T-helper 1 cell treated with Interleukin-12 subunit alpha and Interleukin-12 subunit beta and Interleukin-4 antibody, amounts not matched to agents 30 μg/mL and 1 μg/mL, for 36 hours (primary cell): ENCODE data around the gene LCE2D.
"Not testable (repeated sequence)": the region's sequence is repeated elsewhere in the genome, so short reads cannot be mapped to it uniquely, and the experiment has no call there.

Experiments
- H3K27ac Mint-ChIP-seq: one replicate; pipeline ENCODE4 v1.8.0; 2021; ENCODE audit warnings: mild to moderate bottlenecking, mixed read lengths
- H3K27me3 Mint-ChIP-seq: one replicate; pipeline ENCODE4 v1.8.0; 2021; ENCODE audit warnings: low read depth, mixed read lengths
- H3K36me3 Mint-ChIP-seq: one replicate; pipeline ENCODE4 v1.8.0; 2021; ENCODE audit warnings: low read depth, mixed read lengths
- H3K4me1 Mint-ChIP-seq: one replicate; pipeline ENCODE4 v1.8.0; 2021; ENCODE audit warnings: low read depth, mixed read lengths
- H3K4me3 Mint-ChIP-seq: one replicate; pipeline ENCODE4 v1.8.0; 2021; ENCODE audit warnings: mild to moderate bottlenecking, moderate library complexity, mixed read lengths
- H3K9me3 Mint-ChIP-seq: one replicate; pipeline ENCODE4 v1.8.0; 2021; ENCODE audit warnings: mixed read lengths

Gene LCE2D

GRCh38 chr1:152666171-152666570, 3.0 kb downstream of the LCE2D start:
- not testable (repeated sequence) for H3K27ac Mint-ChIP-seq, H3K4me1 Mint-ChIP-seq, H3K36me3 Mint-ChIP-seq, H3K9me3 Mint-ChIP-seq, H3K4me3 Mint-ChIP-seq, H3K27me3 Mint-ChIP-seq

- Mint-ChIP-seq H3K4me3 (no peak overlapping the region), H3K27ac (no peak overlapping the region), H3K9me3 (no peaks in the 10 kb centered on the region)
These were observed 4.5 kb downstream of the LCE2D start for GRCh38 chr1:152667648-152668047.

GRCh38 chr1:152673016-152673415, 9.8 kb downstream of the LCE2D start:
- Mint-ChIP-seq H3K4me1 (no peaks in the 10 kb centered on the region), H3K9me3 (no peaks in the 10 kb centered on the region), H3K4me3 (no peak overlapping the region), H3K27me3 (peaks cover 4% of the 10 kb centered on the region), H3K36me3 (no peaks in the 10 kb centered on the region), H3K27ac (no peak overlapping the region)

More at GRCh38 chr1:152667648-152668047, 4.5 kb downstream of the LCE2D start:
- no peaks in the 10 kb centered on the region for H3K4me1 Mint-ChIP-seq
- no peaks in the 10 kb centered on the region for H3K36me3 Mint-ChIP-seq
- H3K27me3 Mint-ChIP-seq = peaks cover 2% of the 10 kb centered on the region

GRCh38 chr1:152674983-152675382, 11.8 kb downstream of the LCE2D start, which contains the start of gene LCE2C:
TSS of gene LCE2C (plus strand) at chr1:152675279. CDS start at chr1:152676016, 737 bp downstream.
- not testable (repeated sequence) for H3K27ac Mint-ChIP-seq, H3K9me3 Mint-ChIP-seq, H3K36me3 Mint-ChIP-seq, H3K4me3 Mint-ChIP-seq, H3K27me3 Mint-ChIP-seq, H3K4me1 Mint-ChIP-seq

- peaks cover 3% of the 10 kb centered on the region for H3K27me3 Mint-ChIP-seq
- H3K27ac Mint-ChIP-seq = no peak overlapping the region
- H3K4me1 Mint-ChIP-seq = no peaks in the 10 kb centered on the region
- no peaks in the 10 kb centered on the region for H3K9me3 Mint-ChIP-seq
- no peaks in the 10 kb centered on the region for H3K36me3 Mint-ChIP-seq
- no peak overlapping the region for H3K4me3 Mint-ChIP-seq
These were observed 16.3 kb downstream of the LCE2D start for GRCh38 chr1:152679459-152679858.

- H3K4me1 Mint-ChIP-seq = no peaks in the 10 kb centered on the region
- H3K27me3 Mint-ChIP-seq = no peaks in the 10 kb centered on the region
- no peaks in the 10 kb centered on the region for H3K36me3 Mint-ChIP-seq
- H3K4me3 Mint-ChIP-seq = no peak overlapping the region
- H3K27ac Mint-ChIP-seq = no peak overlapping the region
- H3K9me3 Mint-ChIP-seq = no peaks in the 10 kb centered on the region
These were observed 18.4 kb downstream of the LCE2D start for GRCh38 chr1:152681616-152682015.

GRCh38 chr1:152683846-152684245, 20.7 kb downstream of the LCE2D start:
- Mint-ChIP-seq H3K9me3 (no peaks in the 10 kb centered on the region), H3K27me3 (no peaks in the 10 kb centered on the region), H3K4me1 (no peaks in the 10 kb centered on the region), H3K4me3 (no peak overlapping the region), H3K36me3 (no peaks in the 10 kb centered on the region), H3K27ac (no peak overlapping the region)

- H3K27ac Mint-ChIP-seq, H3K4me3 Mint-ChIP-seq, H3K27me3 Mint-ChIP-seq, H3K36me3 Mint-ChIP-seq, H3K9me3 Mint-ChIP-seq, H3K4me1 Mint-ChIP-seq: not testable (repeated sequence)
These were observed 22.6 kb downstream of the LCE2D start, which contains the start of gene LCE2B for GRCh38 chr1:152685823-152686222. TSS of gene LCE2B (plus strand) at chr1:152686123. CDS start at chr1:152686844, 721 bp downstream.

GRCh38 chr1:152697701-152698600, 34.8 kb downstream of the LCE2D start, which contains the start of gene LCE2A:
TSS of gene LCE2A (plus strand) at chr1:152698345. CDS start at chr1:152698902, 557 bp downstream.
- Mint-ChIP-seq H3K36me3 (no peaks in the 10 kb centered on the region), H3K4me3 (no peak within 1 kb of the TSS), H3K27me3 (no peaks in the 10 kb centered on the region), H3K9me3 (no peaks in the 10 kb centered on the region), H3K27ac (no peak within 1 kb of the TSS), H3K4me1 (no peaks in the 10 kb centered on the region)

GRCh38 chr1:152699746-152700145, 36.6 kb downstream of the LCE2D start:
- no peaks in the 10 kb centered on the region for H3K9me3 Mint-ChIP-seq
- peaks cover 3% of the 10 kb centered on the region for H3K27me3 Mint-ChIP-seq
- H3K4me3 Mint-ChIP-seq = no peak overlapping the region
- H3K36me3 Mint-ChIP-seq = no peaks in the 10 kb centered on the region
- H3K4me1 Mint-ChIP-seq = no peaks in the 10 kb centered on the region
- no peak overlapping the region for H3K27ac Mint-ChIP-seq

- H3K27me3 Mint-ChIP-seq = peaks cover 7% of the 10 kb centered on the region
- no peak within 1 kb of the TSS for H3K27ac Mint-ChIP-seq
- no peaks in the 10 kb centered on the region for H3K4me1 Mint-ChIP-seq
- H3K36me3 Mint-ChIP-seq = no peaks in the 10 kb centered on the region
- H3K4me3 Mint-ChIP-seq = no peak within 1 kb of the TSS
- no peaks in the 10 kb centered on the region for H3K9me3 Mint-ChIP-seq
These were observed 44.7 kb downstream of the LCE2D start, which contains the start of gene LCE4A for GRCh38 chr1:152707860-152708259. TSS of gene LCE4A (plus strand) at chr1:152708160. CDS start at chr1:152709076, 916 bp downstream.
